GM12878 (cell line): ENCODE results near the gene SNRPA1. TPM values are rescaled to one million over a fixed set of nuclear protein-coding genes. Genes with fewer than 3 reads are reported as not detected.

Experiments
- BCLAF1 ChIP-seq: fragments of 450-650 bp; IDR thresholded peaks from 2 replicates; pipeline ENCODE4 v1.6.1; 2017; ENCODE audit warnings: antibody characterized with exemption, mild to moderate bottlenecking, moderate library complexity
- CHD2 ChIP-seq: IDR thresholded peaks from 2 replicates; pipeline ENCODE4 v1.6.1; 2011; ENCODE audit warnings: low read depth, low read length, improper control_type of control experiment, borderline replicate concordance
- CTCF ChIP-seq, 3 experiments: IDR thresholded peaks in 2 of 3; conservative IDR thresholded peaks in 1 of 3; 2 replicates each; pipeline ENCODE4 v1.5.1; 2011; ENCODE audit warnings: low read depth in 3 of 3, low read length in 3 of 3, mild to moderate bottlenecking in 3 of 3, control low read depth in 2 of 3, moderate library complexity in 2 of 3, inconsistent platforms in 1 of 3, mixed read lengths in 1 of 3; ENCODE audit not compliant: control insufficient read depth in 2 of 3, insufficient read depth in 1 of 3; ENCODE audit errors: extremely low read depth in 1 of 3
- CUX1 ChIP-seq: IDR thresholded peaks from 2 replicates; pipeline ENCODE4 v1.6.1; 2012; ENCODE audit warnings: improper control_type of control experiment, low read depth, low read length; ENCODE audit not compliant: insufficient replicate concordance
- IRF4 ChIP-seq: IDR thresholded peaks from 2 replicates; pipeline ENCODE4 v1.6.1; 2011; ENCODE audit warnings: low read depth, low read length
- IRF5 ChIP-seq: fragments of 450-650 bp; IDR thresholded peaks from 2 replicates; pipeline ENCODE4 v1.6.1; 2017; ENCODE audit warnings: borderline replicate concordance
- KLF5 ChIP-seq: fragments of 450-650 bp; IDR thresholded peaks from 2 replicates; pipeline ENCODE4 v1.6.1; 2014; ENCODE audit warnings: mild to moderate bottlenecking; ENCODE audit not compliant: partially characterized antibody
- LARP7 ChIP-seq: fragments of 450-650 bp; IDR thresholded peaks from 2 replicates; pipeline ENCODE4 v1.6.1; 2017; ENCODE audit warnings: mild to moderate bottlenecking
- MXI1 ChIP-seq: fragments of 150-350 bp; IDR thresholded peaks from 2 replicates; pipeline ENCODE4 v1.6.1; 2011; ENCODE audit warnings: low read depth, mild to moderate bottlenecking, inconsistent platforms, low read length, improper control_type of control experiment
- PBX3 ChIP-seq: IDR thresholded peaks from 2 replicates; pipeline ENCODE4 v1.6.1; 2011; ENCODE audit warnings: mild to moderate bottlenecking, low read depth, low read length, moderate library complexity; ENCODE audit not compliant: insufficient replicate concordance
- POLR2AphosphoS5 ChIP-seq: IDR thresholded peaks from 2 replicates; pipeline ENCODE4 v1.6.1; 2011; ENCODE audit warnings: mild to moderate bottlenecking, low read length, inconsistent platforms
- SUPT20H ChIP-seq: IDR thresholded peaks from 2 replicates; pipeline ENCODE4 v1.6.1; 2011; ENCODE audit warnings: low read depth, mild to moderate bottlenecking, low read length, moderate library complexity, borderline replicate concordance; ENCODE audit not compliant: control insufficient read depth
- ZNF274 ChIP-seq: IDR thresholded peaks from one replicate; pipeline ENCODE4 v1.8.0; 2011; ENCODE audit not compliant: insufficient read length, insufficient read depth
- polyA plus RNA-seq, 11 experiments: library from polyadenylated mRNA; depleted of rRNA in 4 of 11; unstranded in 6 of 11; stranded (reverse) in 5 of 11; fragments of >200 nt; fragmentation: Nextera tagmentation in 4 of 11; fragmentation: Illumina TruSeq in 1 of 11; extraction: Ambion mirVana in 4 of 11; extraction: Trizol in 1 of 11; gene quantifications; 1 replicate in 1 of 11; 2 replicates in 10 of 11; pipeline versions ENCODE4 v1.2.1 to v1.2.3, GENCODE V29; 2011 to 2016; ENCODE audit warnings: inconsistent platforms in 2 of 11, missing spikeins in 2 of 11, low read depth in 1 of 11
- total RNA-seq, 4 experiments: library from RNA; depleted of rRNA in 3 of 4; stranded (reverse); fragments of >200 nt in 3 of 4; fragmentation: Illumina TruSeq in 1 of 4; extraction: Trizol in 1 of 4; gene quantifications; 2 replicates each; pipeline versions ENCODE4 v1.2.1 to v1.2.3, GENCODE V29; 2013 to 2021

SNRPA1 gene
- total and polyA plus RNA-seq, 10 of the 15 experiments (the other 5 are each of a cell fraction or from before 2014, with no cell fraction given) = 59.9 to 267 (median 161) TPM

- TF ChIP-seq MXI1 = no peak
- TF ChIP-seq LARP7 = no peak
- TF ChIP-seq SUPT20H = no peak
- no peak for TF ChIP-seq CUX1
- TF ChIP-seq CHD2 = no peak
- TF ChIP-seq KLF5 = no peak
- no peak for TF ChIP-seq PBX3
- TF ChIP-seq IRF5 = no peak
- TF ChIP-seq BCLAF1 = no peak
- no peak for TF ChIP-seq ZNF274
- no peak for TF ChIP-seq IRF4
- no peak for TF ChIP-seq POLR2AphosphoS5
- TF ChIP-seq CTCF (IDR thresholded peaks at IDR 0.05 in 2 of 3, conservative IDR thresholded peaks at IDR 0.05 in 1 of 3; ENCODE audit: control insufficient read depth in 2 of 3, extremely low read depth in 1 of 3, insufficient read depth in 1 of 3, low read depth in 3 of 3, low read length in 3 of 3) = no peak
Measured at GRCh38 chr15:101244889-101245668, 50.0 kb downstream of the SNRPA1 start (continued).
